ENCODE data around the gene SH3PXD2A. TPM values are rescaled to one million over a fixed set of nuclear protein-coding genes. Genes with fewer than 3 reads are reported as not detected.

The SH3PXD2A gene
- total RNA-seq, 1 experiment from 2014 or later = 6.3 TPM

DNA sequence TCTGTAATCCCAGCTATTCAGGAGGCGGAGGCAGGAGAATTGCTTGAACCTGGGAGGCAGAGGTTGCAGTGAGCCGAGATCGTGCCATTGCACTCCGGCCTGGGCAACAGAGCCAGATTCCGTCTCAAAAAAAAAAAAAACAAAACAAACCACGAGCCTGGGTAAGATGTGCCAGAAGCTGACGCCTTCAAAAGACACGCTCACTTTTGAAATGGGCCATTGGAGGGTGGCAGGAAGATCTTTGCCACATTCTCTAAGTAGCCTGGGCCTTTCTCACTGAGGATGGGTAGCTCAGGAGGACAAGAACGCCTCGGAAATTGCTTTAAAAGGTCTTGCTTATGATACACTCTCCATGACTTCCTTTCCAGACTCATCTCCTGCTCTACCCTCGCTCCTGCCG lies 172.7 kb downstream of the SH3PXD2A start:
- Mint-ChIP-seq H3K36me3 (ENCODE audit: insufficient read depth, unreplicated experiment) (no peaks in the 10 kb centered on the region), H3K27ac (ENCODE audit: unreplicated experiment) (no peak overlapping the region), H3K27me3 (ENCODE audit: insufficient read depth, unreplicated experiment) (no peaks in the 10 kb centered on the region), H3K4me3 (ENCODE audit: unreplicated experiment) (no peak overlapping the region), H3K9me3 (ENCODE audit: unreplicated experiment) (no peaks in the 10 kb centered on the region), H3K4me1 (ENCODE audit: low read depth, unreplicated experiment) (no peaks in the 10 kb centered on the region)
- Histone ChIP-seq H3K4me1 (peaks cover 16% of the 10 kb centered on the region), H3K27me3 (replicated peaks; ENCODE audit: control insufficient read depth, insufficient read depth, low read length) (no peaks in the 10 kb centered on the region), H3K4me3 (ENCODE audit: low read depth, low read length) (no peak overlapping the region), H3K36me3 (ENCODE audit: control insufficient read depth, insufficient read depth, low read length) (no peaks in the 10 kb centered on the region), H3K9me3 (no peaks in the 10 kb centered on the region)
- TF ChIP-seq, protein P1, sequence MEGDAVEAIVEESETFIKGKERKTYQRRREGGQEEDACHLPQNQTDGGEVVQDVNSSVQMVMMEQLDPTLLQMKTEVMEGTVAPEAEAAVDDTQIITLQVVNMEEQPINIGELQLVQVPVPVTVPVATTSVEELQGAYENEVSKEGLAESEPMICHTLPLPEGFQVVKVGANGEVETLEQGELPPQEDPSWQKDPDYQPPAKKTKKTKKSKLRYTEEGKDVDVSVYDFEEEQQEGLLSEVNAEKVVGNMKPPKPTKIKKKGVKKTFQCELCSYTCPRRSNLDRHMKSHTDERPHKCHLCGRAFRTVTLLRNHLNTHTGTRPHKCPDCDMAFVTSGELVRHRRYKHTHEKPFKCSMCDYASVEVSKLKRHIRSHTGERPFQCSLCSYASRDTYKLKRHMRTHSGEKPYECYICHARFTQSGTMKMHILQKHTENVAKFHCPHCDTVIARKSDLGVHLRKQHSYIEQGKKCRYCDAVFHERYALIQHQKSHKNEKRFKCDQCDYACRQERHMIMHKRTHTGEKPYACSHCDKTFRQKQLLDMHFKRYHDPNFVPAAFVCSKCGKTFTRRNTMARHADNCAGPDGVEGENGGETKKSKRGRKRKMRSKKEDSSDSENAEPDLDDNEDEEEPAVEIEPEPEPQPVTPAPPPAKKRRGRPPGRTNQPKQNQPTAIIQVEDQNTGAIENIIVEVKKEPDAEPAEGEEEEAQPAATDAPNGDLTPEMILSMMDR (IDR thresholded peaks at IDR 0.05; ENCODE audit: insufficient read depth in 1 of 2, low read depth in 1 of 2, low read length in 1 of 2, severe bottlenecking in 1 of 2, unreplicated experiment in 1 of 2) = no peak
- intact Hi-C loops (cut with micrococcal nuclease; ENCODE audit: unreplicated experiment) = no loop called here
- no TSS peak for BruUV-seq (replicated peaks)
- POLR2A ChIA-PET = no interaction called here
- CTCF ChIA-PET = no interaction called here
- no peak for DNase-seq

DNA sequence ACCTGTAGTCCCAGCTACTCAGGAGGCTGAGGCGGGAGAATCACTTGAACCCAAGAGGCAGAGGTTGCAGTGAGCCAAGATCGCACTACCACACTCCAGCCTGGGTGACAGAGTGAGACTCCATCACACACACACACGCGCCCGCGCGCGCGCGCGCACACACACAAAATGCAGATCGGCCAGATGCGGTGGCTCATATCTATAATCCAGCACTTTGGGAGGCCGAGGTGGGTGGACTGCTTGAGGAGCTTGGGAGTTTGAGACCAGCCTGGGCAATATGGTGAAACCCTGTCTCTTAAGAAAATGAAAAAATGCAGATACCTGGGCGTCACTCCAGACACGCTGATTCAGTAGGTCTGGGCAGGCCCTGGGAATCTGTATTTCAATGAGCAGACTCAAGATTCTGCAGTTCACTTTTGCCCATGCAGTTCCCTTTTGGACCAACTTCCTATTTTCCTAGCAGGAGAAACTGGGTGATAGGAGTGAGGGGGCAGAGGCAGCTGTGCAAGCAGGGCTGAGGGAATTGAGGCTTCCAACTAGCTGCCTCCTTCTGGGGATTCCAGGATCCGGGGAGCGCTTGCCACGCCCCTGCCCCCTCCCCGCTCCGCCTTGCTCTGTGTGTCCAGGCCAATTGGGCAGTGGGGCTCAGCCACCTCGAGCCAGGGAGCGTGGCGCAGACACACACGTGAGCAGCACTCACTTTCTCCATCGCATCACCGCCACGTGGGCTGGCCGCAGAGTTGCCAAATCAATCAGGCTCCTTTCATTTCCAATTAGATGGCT lies 173.6 kb downstream of the SH3PXD2A start:
- no peaks in the 10 kb centered on the region for H3K36me3 Mint-ChIP-seq (ENCODE audit: insufficient read depth, unreplicated experiment)
- Histone ChIP-seq H3K4me1 (peaks cover 20% of the 10 kb centered on the region), H3K27me3 (replicated peaks; ENCODE audit: control insufficient read depth, insufficient read depth, low read length) (no peaks in the 10 kb centered on the region), H3K9me3 (no peaks in the 10 kb centered on the region), H3K36me3 (ENCODE audit: control insufficient read depth, insufficient read depth, low read length) (no peaks in the 10 kb centered on the region), H3K4me3 (ENCODE audit: low read depth, low read length) (no peak overlapping the region)
- no peak overlapping the region for H3K4me3 Mint-ChIP-seq (ENCODE audit: unreplicated experiment)
- DNase-seq = no peak
- BruUV-seq (replicated peaks) = no TSS peak
- H3K27ac Mint-ChIP-seq (ENCODE audit: unreplicated experiment) = no peak overlapping the region
- no peaks in the 10 kb centered on the region for H3K9me3 Mint-ChIP-seq (ENCODE audit: unreplicated experiment)
- ChIA-PET CTCF (no interaction called here), POLR2A (no interaction called here)
- intact Hi-C loops (cut with micrococcal nuclease; ENCODE audit: unreplicated experiment) = no loop called here
- no peaks in the 10 kb centered on the region for H3K27me3 Mint-ChIP-seq (ENCODE audit: insufficient read depth, unreplicated experiment)
- TF ChIP-seq, protein P1 (IDR thresholded peaks at IDR 0.05; ENCODE audit: insufficient read depth in 1 of 2, low read depth in 1 of 2, low read length in 1 of 2, severe bottlenecking in 1 of 2, unreplicated experiment in 1 of 2) = no peak
- no peaks in the 10 kb centered on the region for H3K4me1 Mint-ChIP-seq (ENCODE audit: low read depth, unreplicated experiment)

DNA sequence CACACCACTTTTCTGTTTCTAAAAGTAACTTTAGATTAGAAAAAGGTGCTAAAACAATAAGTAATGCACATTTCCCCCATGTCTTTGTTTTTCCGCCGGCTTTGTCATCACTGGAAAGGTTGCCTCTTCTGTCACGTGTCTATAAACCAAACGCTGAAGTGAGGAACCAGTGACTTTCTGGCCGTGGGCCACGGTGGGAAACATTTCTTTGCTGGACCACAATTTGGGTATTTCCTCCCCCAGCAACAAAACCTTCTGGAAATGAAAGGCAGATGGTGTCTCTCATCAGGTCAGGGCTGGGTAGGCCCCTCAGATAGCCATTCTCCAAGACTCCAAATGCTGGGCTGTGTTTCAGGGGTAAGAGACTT lies 174.5 kb downstream of the SH3PXD2A start:
- intact Hi-C loops (cut with micrococcal nuclease; ENCODE audit: unreplicated experiment) = no loop called here
- Histone ChIP-seq H3K36me3 (ENCODE audit: control insufficient read depth, insufficient read depth, low read length) (no peaks in the 10 kb centered on the region), H3K4me1 (peaks cover 23% of the 10 kb centered on the region), H3K9me3 (no peaks in the 10 kb centered on the region), H3K4me3 (ENCODE audit: low read depth, low read length) (no peak overlapping the region), H3K27me3 (replicated peaks; ENCODE audit: control insufficient read depth, insufficient read depth, low read length) (no peaks in the 10 kb centered on the region)
- no peak for DNase-seq
- TF ChIP-seq, protein P1 (IDR thresholded peaks at IDR 0.05; ENCODE audit: insufficient read depth in 1 of 2, low read depth in 1 of 2, low read length in 1 of 2, severe bottlenecking in 1 of 2, unreplicated experiment in 1 of 2) = no peak
- CTCF ChIA-PET = no interaction called here
- Mint-ChIP-seq H3K27ac (ENCODE audit: unreplicated experiment) (no peak overlapping the region), H3K27me3 (ENCODE audit: insufficient read depth, unreplicated experiment) (no peaks in the 10 kb centered on the region), H3K9me3 (ENCODE audit: unreplicated experiment) (no peaks in the 10 kb centered on the region), H3K36me3 (ENCODE audit: insufficient read depth, unreplicated experiment) (no peaks in the 10 kb centered on the region), H3K4me3 (ENCODE audit: unreplicated experiment) (no peak overlapping the region), H3K4me1 (ENCODE audit: low read depth, unreplicated experiment) (no peaks in the 10 kb centered on the region)
- POLR2A ChIA-PET = no interaction called here
- no TSS peak for BruUV-seq (replicated peaks)

Data from Caco-2 (cell line).